Activated CD8-positive, alpha-beta T cell treated with anti-CD3 and anti-CD28 coated beads for 36 hours (primary cell): ENCODE measurements around the gene SH3BP1. TPM values are rescaled to one million over a fixed set of nuclear protein-coding genes. Genes with fewer than 3 reads are reported as not detected.

Experiments used
- ATAC-seq: fragments of 200-7000 bp; cut with Tn5 transposase; one replicate; pipeline ENCODE4 v1.10.0; 2021; ENCODE audit warnings: mild to moderate bottlenecking, moderate library complexity
- CTCF ChIA-PET: fragments of 350-600 bp; sonication (Branson Sonifier 250); formaldehyde crosslinking; loops from one replicate; lab custom pipeline; 2021; ENCODE audit warnings: antibody characterized with exemption; lab: Charles Lee
- POLR2A ChIA-PET: fragments of 350-600 bp; sonication (Branson Sonifier 250); formaldehyde crosslinking; loops from one replicate; lab custom pipeline; 2021; ENCODE audit warnings: antibody characterized with exemption; lab: Charles Lee
- DNase-seq: peaks from one replicate; pipeline ENCODE4 v3.0.0-alpha.2; 2020
- H3K27ac Mint-ChIP-seq: one replicate; pipeline ENCODE4 v1.8.0; 2021; ENCODE audit warnings: mild to moderate bottlenecking, mixed read lengths
- H3K27me3 Mint-ChIP-seq: one replicate; pipeline ENCODE4 v1.8.0; 2021; ENCODE audit warnings: mixed read lengths
- H3K36me3 Mint-ChIP-seq: one replicate; pipeline ENCODE4 v1.8.0; 2021; ENCODE audit warnings: low read depth, mixed read lengths
- H3K4me1 Mint-ChIP-seq: one replicate; pipeline ENCODE4 v1.8.0; 2021; ENCODE audit warnings: low read depth, mixed read lengths
- H3K4me3 Mint-ChIP-seq: one replicate; pipeline ENCODE4 v1.8.0; 2021; ENCODE audit warnings: mild to moderate bottlenecking, moderate library complexity, mixed read lengths
- H3K9me3 Mint-ChIP-seq: one replicate; pipeline ENCODE4 v1.8.0; 2021; ENCODE audit warnings: mixed read lengths
- intact Hi-C: fragments of 100-400 bp; cut with micrococcal nuclease; formaldehyde crosslinking; loops from one replicate; pipeline ENCODE4 v1.10.0; 2022
- total RNA-seq, 2 experiments: library from RNA; stranded (reverse); gene quantifications; one replicate each; pipeline ENCODE4 v1.2.3, GENCODE V29; 2021
- TF ChIP-seq, protein P1 (sequence below): fragments of 200-600 bp; IDR thresholded peaks from one replicate; pipeline ENCODE4 v1.8.0; 2022; ENCODE audit warnings: antibody characterized with exemption, mild to moderate bottlenecking

Gene SH3BP1
- total RNA-seq, 2 experiments from 2014 or later: 122 to 128 TPM

DNA sequence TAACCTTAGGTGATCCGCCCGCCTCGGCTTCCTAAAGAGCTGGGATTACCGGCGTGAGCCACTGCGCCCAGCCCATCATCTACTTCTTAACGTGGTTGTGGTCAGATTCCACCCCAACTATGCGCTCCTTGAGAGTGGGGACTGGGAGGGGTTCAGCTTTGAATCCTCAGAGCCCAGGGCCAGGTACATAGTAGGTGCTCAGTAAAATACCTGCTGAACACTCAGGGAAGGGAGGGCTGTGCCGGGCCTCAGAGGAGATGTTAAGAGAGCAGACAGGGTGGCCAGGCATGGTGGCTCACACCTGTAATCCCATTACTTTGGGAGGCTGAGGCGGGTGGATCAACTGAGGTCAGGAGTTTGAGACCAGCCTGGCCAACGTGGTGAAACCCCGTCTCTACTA lies 34.8 kb downstream of the SH3BP1 start:
- intact Hi-C loops: no loop called here
- Mint-ChIP-seq H3K36me3 (peaks cover 6% of the 10 kb centered on the region), H3K4me3 (peak overlapping the region; percentile 8), H3K27me3 (no peaks in the 10 kb centered on the region), H3K27ac (peak overlapping the region; percentile 55), H3K4me1 (peaks cover 66% of the 10 kb centered on the region), H3K9me3 (no peaks in the 10 kb centered on the region)
- no peak for DNase-seq
- TF ChIP-seq, protein P1, sequence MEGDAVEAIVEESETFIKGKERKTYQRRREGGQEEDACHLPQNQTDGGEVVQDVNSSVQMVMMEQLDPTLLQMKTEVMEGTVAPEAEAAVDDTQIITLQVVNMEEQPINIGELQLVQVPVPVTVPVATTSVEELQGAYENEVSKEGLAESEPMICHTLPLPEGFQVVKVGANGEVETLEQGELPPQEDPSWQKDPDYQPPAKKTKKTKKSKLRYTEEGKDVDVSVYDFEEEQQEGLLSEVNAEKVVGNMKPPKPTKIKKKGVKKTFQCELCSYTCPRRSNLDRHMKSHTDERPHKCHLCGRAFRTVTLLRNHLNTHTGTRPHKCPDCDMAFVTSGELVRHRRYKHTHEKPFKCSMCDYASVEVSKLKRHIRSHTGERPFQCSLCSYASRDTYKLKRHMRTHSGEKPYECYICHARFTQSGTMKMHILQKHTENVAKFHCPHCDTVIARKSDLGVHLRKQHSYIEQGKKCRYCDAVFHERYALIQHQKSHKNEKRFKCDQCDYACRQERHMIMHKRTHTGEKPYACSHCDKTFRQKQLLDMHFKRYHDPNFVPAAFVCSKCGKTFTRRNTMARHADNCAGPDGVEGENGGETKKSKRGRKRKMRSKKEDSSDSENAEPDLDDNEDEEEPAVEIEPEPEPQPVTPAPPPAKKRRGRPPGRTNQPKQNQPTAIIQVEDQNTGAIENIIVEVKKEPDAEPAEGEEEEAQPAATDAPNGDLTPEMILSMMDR: no peak
- ATAC-seq: no peak
- ChIA-PET POLR2A (interaction anchor here (0.6 to 8.2 kb wide), 7 partner anchors 13 to 192 kb away, joined by 3 to 49 read pairs (median 5); partner anchors contain the start of genes GGA1, NOL12, PDXP and SH3BP1), CTCF (interaction anchor here (1.4 to 68.1 kb wide), 4 partner anchors 13 to 82 kb away, joined by 4 to 1770 read pairs (median 5); partner anchors contain the start of genes GGA1, PDXP and SH3BP1)

DNA sequence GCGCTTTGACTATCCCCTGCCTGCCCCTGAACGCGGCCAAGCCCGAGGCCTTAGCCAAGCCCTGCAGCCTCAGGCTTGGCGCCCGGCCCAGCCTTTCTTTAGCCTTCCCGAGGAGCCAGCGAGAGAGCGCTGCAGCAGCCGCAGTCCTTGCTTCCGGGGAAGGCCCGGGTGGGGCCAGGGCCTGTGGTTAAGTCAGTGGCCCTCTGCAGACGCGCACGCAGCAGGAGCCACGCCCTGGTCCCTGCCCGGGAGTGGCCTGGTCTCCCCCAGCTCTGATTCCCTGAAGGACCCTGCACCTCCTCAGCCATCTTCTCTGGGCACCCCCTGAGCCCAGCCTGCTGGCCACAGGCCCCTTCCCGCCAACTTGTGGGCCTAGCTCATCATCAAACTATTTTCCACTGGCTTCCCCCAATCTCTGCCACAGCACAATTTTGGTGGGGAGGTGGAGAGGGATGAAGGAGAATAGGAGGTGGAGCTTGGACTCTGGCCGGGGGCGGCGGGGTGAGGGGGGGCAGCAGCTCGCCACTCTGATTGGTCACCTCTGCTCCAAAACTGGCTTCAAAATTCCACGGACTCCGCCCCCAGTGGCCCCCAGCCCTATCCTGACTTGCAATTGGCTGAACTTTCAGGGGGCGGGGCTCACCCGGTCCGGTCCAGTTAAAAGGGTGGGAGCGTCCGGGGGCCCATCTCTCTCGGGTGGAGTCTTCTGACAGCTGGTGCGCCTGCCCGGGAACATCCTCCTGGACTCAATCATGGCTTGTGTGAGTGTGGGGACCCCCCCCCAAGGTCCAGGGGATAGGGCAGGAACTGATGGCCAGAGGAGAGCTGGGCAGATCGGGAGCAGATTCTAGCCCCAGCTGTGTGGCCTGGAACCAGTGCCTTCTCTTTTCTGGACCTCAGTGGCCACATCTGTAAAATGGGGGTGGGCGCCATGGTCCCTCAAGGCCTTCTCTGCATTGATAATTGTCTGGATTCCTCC lies 35.8 kb downstream of the SH3BP1 start, which contains the start of gene LGALS1:
Gene LGALS1 (plus strand): TSS at position 686 of the 979 bp plus-strand sequence. CDS start 67 bp downstream, at position 753.
- intact Hi-C loops: loop anchor here (5.0 kb wide), 1 partner anchor 38 kb away; the partner anchor contains the start of gene SH3BP1
- ChIA-PET POLR2A (interaction anchor here (0.5 to 8.2 kb wide), 13 partner anchors 8 to 1240 kb away, joined by 3 to 49 read pairs (median 5); partner anchors contain the start of genes GGA1, NOL12, PDXP and SH3BP1), CTCF (interaction anchor here (0.9 to 68.1 kb wide), 8 partner anchors 14 to 143 kb away, joined by 3 to 1770 read pairs (median 4); partner anchors contain the start of genes GGA1, PDXP and SH3BP1)
- Mint-ChIP-seq H3K27ac (peak within 1 kb of the TSS; percentile 93), H3K4me1 (peaks cover 66% of the 10 kb centered on the region), H3K4me3 (peak within 1 kb of the TSS; percentile 77), H3K27me3 (no peaks in the 10 kb centered on the region), H3K9me3 (no peaks in the 10 kb centered on the region), H3K36me3 (peaks cover 4% of the 10 kb centered on the region)
- ATAC-seq (peak; percentile 43), DNase-seq (peak; percentile 84)
- TF ChIP-seq, protein P1: no peak

DNA sequence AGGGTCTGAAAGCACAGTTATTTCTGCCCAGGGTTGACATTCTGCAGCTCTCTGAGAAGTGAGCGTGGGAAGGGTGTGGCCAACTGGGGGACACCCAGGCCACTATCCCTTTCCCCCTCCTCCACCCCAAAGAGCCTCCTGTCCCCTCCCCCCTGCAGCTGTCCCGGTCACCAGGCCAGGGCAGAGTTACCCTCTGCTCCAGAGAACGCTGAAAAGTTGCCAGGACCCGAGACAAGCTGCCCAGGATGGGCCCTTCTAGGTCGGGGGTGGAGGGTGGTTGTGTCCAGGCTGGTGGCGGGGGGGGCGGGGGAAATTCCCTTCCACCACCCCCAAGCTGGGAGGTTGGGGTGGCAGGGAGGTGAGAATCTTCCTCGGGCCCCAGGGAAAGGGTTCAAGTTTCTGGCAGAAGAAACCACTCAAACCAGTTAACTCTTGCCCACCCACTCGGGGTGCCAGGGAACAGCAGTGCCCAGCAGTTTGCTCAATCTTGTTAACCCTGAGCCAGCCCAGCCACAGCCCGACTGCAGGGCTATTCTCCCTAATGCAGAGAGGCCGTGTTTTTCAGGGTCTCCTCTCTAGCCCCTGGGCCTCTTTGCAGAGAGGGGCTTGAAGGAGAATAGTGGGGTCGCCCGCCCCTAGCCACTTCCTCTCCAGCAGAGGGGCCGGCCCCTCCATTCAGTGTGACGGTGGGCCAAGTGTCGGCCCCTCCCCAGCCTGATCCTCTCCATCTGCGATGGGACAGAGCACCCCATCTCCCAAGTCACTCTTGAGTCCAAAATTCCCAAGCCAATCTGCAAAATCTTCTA lies 36.7 kb downstream of the SH3BP1 start:
- peak overlapping the region; percentile 93 for H3K27ac Mint-ChIP-seq
- intact Hi-C loops: loop anchor here (5.0 kb wide), 1 partner anchor 39 kb away; the partner anchor contains the start of gene SH3BP1
- ChIA-PET POLR2A (interaction anchor here (0.6 to 8.2 kb wide), 16 partner anchors 9 to 272 kb away, joined by 3 to 49 read pairs (median 5); partner anchors contain the start of genes GGA1, NOL12 and PDXP), CTCF (interaction anchor here (0.9 to 68.1 kb wide), 6 partner anchors 15 to 142 kb away, joined by 3 to 1770 read pairs (median 5); partner anchors contain the start of genes GGA1, PDXP and SH3BP1)
- H3K27me3 Mint-ChIP-seq: no peaks in the 10 kb centered on the region
- ATAC-seq (peak; percentile 0), DNase-seq (peak; percentile 58)
- TF ChIP-seq, protein P1: no peak
- H3K9me3 Mint-ChIP-seq: no peaks in the 10 kb centered on the region
- H3K4me1 Mint-ChIP-seq: peaks cover 68% of the 10 kb centered on the region
- peak overlapping the region; percentile 77 for H3K4me3 Mint-ChIP-seq
- H3K36me3 Mint-ChIP-seq: peaks cover 4% of the 10 kb centered on the region

DNA sequence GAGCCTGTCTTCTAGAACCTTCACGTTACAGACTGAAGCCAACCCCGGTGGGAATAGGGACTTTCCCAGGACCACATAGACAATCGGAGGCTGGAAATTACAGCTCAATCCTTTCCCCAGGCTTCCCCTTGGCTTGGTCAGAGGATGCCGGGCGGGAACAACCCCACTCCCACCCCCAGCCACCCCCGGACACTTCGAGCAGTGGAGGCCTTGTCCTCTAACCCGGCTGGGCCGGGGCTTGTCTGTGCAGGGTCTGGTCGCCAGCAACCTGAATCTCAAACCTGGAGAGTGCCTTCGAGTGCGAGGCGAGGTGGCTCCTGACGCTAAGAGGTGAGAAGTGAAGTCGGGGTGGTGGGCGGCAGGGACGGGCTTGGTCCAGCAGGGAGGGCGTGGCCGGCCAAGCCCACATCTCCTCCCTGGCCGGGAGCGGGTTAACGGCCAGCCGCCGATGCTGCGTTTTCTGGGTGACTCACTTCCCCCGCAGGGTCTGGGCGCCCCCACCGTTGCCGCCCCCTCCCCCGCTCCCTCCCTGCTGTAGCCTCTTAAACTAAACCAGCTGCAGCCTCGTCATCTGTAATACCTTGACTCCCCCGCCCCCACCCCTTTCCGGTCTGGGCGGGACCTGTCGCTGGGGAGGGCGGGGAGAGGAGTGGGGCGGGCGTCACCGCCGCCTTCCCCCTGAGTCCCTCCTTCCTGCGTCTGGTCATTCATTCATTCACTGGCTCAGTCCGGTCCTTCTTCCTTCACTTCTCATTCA lies 37.4 kb downstream of the SH3BP1 start:
- Mint-ChIP-seq H3K27me3 (no peaks in the 10 kb centered on the region), H3K27ac (peak overlapping the region; percentile 93), H3K36me3 (peaks cover 4% of the 10 kb centered on the region), H3K4me1 (peaks cover 70% of the 10 kb centered on the region), H3K4me3 (peak overlapping the region; percentile 77), H3K9me3 (no peaks in the 10 kb centered on the region)
- ChIA-PET CTCF (interaction anchor here (1.7 to 68.1 kb wide), 3 partner anchors 15 to 52 kb away, joined by 5 to 1770 read pairs (median 9); partner anchors contain the start of genes GGA1, PDXP and SH3BP1), POLR2A (interaction anchor here (0.6 to 8.2 kb wide), 14 partner anchors 10 to 271 kb away, joined by 3 to 49 read pairs (median 4); partner anchors contain the start of genes GGA1, NOL12 and PDXP)
- DNase-seq: peak; percentile 98
- peak; percentile 84 for ATAC-seq
- TF ChIP-seq, protein P1: no peak
- intact Hi-C loops: loop anchor here (5.0 kb wide), 1 partner anchor 40 kb away; the partner anchor contains the start of gene SH3BP1
